H9 (cell line): ENCODE measurements around the gene TGFBRAP1. TPM values are rescaled to one million over a fixed set of nuclear protein-coding genes. Genes with fewer than 3 reads are reported as not detected.

Source experiments
- DNase-seq: peaks from one replicate; pipeline ENCODE4 v3.0.0-alpha.2; 2017
- H2AFZ ChIP-seq: one replicate; pipeline ENCODE4 v1.6.1; 2013; ENCODE audit warnings: mild to moderate bottlenecking, low read length, control low read depth, moderate library complexity
- H2AK5ac ChIP-seq: 2 replicates; pipeline ENCODE4 v1.6.1; 2013; ENCODE audit warnings: low read length, control low read depth, mixed read lengths; ENCODE audit not compliant: insufficient read length
- H2BK120ac ChIP-seq: one replicate; pipeline ENCODE4 v1.6.1; 2013; ENCODE audit warnings: low read depth, mild to moderate bottlenecking, low read length, control low read depth, inconsistent platforms; ENCODE audit not compliant: poor library complexity, severe bottlenecking
- H2BK12ac ChIP-seq: 2 replicates; pipeline ENCODE4 v1.6.1; 2013; ENCODE audit warnings: low read length, control low read depth, mixed read lengths, low read depth; ENCODE audit not compliant: insufficient read length
- H2BK15ac ChIP-seq: 2 replicates; pipeline ENCODE4 v1.6.1; 2013; ENCODE audit warnings: low read depth, low read length, control low read depth
- H2BK20ac ChIP-seq: one replicate; pipeline ENCODE4 v1.6.1; 2013; ENCODE audit warnings: low read depth, mild to moderate bottlenecking, low read length, control low read depth, inconsistent platforms; ENCODE audit not compliant: poor library complexity, severe bottlenecking
- H2BK5ac ChIP-seq: 2 replicates; pipeline ENCODE4 v1.6.1; 2013; ENCODE audit warnings: low read length, control low read depth, mixed read lengths; ENCODE audit not compliant: insufficient read length
- H3K14ac ChIP-seq: 2 replicates; pipeline ENCODE4 v1.6.1; 2013; ENCODE audit warnings: low read length, control low read depth; ENCODE audit not compliant: insufficient read depth
- H3K18ac ChIP-seq: 2 replicates; pipeline ENCODE4 v1.6.1; 2013; ENCODE audit warnings: low read depth, mild to moderate bottlenecking, mixed read lengths, low read length, control low read depth; ENCODE audit not compliant: insufficient read length
- H3K23ac ChIP-seq: 2 replicates; pipeline ENCODE4 v1.6.1; 2013; ENCODE audit warnings: low read length, control low read depth, mixed read lengths, low read depth; ENCODE audit not compliant: insufficient read length
- H3K23me2 ChIP-seq: 2 replicates; pipeline ENCODE4 v1.6.1; 2013; ENCODE audit warnings: low read depth, mild to moderate bottlenecking, mixed read lengths, low read length, control low read depth; ENCODE audit not compliant: insufficient read length, poor library complexity, severe bottlenecking
- H3K27ac ChIP-seq: 2 replicates; pipeline ENCODE4 v1.5.1; 2013; ENCODE audit warnings: low read length, control low read depth, mixed read lengths, low read depth; ENCODE audit not compliant: insufficient read length
- H3K27me3 ChIP-seq: 2 replicates; pipeline ENCODE4 v1.6.1; 2013; ENCODE audit warnings: low read length, control low read depth, inconsistent platforms; ENCODE audit not compliant: insufficient read depth
- H3K4ac ChIP-seq: 2 replicates; pipeline ENCODE4 v1.6.1; 2013; ENCODE audit warnings: low read depth, mild to moderate bottlenecking, control low read depth, inconsistent platforms, low read length, moderate library complexity
- H3K4me1 ChIP-seq: 2 replicates; pipeline ENCODE4 v1.6.1; 2013; ENCODE audit warnings: low read length, control low read depth, inconsistent platforms; ENCODE audit not compliant: insufficient read depth
- H3K4me2 ChIP-seq: 2 replicates; pipeline ENCODE4 v1.6.1; 2013; ENCODE audit warnings: low read length, control low read depth, mixed read lengths; ENCODE audit not compliant: insufficient read length, insufficient read depth
- H3K56ac ChIP-seq: 2 replicates; pipeline ENCODE4 v1.6.1; 2013; ENCODE audit warnings: low read depth, mild to moderate bottlenecking, mixed read lengths, low read length, control low read depth; ENCODE audit not compliant: insufficient read length
- H3K79me1 ChIP-seq: 2 replicates; pipeline ENCODE4 v1.6.1; 2013; ENCODE audit warnings: low read depth, mild to moderate bottlenecking, moderate library complexity, low read length, control low read depth, inconsistent platforms; ENCODE audit not compliant: insufficient read depth, poor library complexity, severe bottlenecking
- H3K79me2 ChIP-seq: 2 replicates; pipeline ENCODE4 v1.6.1; 2013; ENCODE audit warnings: low read length, control low read depth, inconsistent platforms; ENCODE audit not compliant: insufficient read depth
- H3K9ac ChIP-seq: 2 replicates; pipeline ENCODE4 v1.6.1; 2013; ENCODE audit warnings: low read length, control low read depth, mixed read lengths; ENCODE audit not compliant: insufficient read length; ENCODE audit errors: extremely low read depth
- H3K9me3 ChIP-seq: one replicate; pipeline ENCODE4 v1.6.1; 2013; ENCODE audit warnings: low read depth, low read length, inconsistent platforms; ENCODE audit not compliant: control insufficient read depth
- H3T11ph ChIP-seq: one replicate; pipeline ENCODE4 v1.6.1; 2013; ENCODE audit warnings: mild to moderate bottlenecking, low read length, control low read depth, inconsistent platforms
- H4K20me1 ChIP-seq: one replicate; pipeline ENCODE4 v1.6.1; 2013; ENCODE audit not compliant: control insufficient read depth, insufficient read length, insufficient read depth
- H4K5ac ChIP-seq: 2 replicates; pipeline ENCODE4 v1.6.1; 2013; ENCODE audit warnings: low read depth, mild to moderate bottlenecking, mixed read lengths, low read length, control low read depth; ENCODE audit not compliant: insufficient read length
- H4K8ac ChIP-seq: replicated peaks from 2 replicates; pipeline ENCODE4 v1.6.1; 2013; ENCODE audit warnings: low read length, control low read depth, mixed read lengths, low read depth; ENCODE audit not compliant: insufficient read length
- H4K91ac ChIP-seq: 2 replicates; pipeline ENCODE4 v1.6.1; 2013; ENCODE audit warnings: low read depth, mild to moderate bottlenecking, moderate library complexity, mixed read lengths, low read length, control low read depth; ENCODE audit not compliant: insufficient read length
- H3K27ac Mint-ChIP-seq, 3 experiments: 2 replicates in 2 of 3; 3 replicates in 1 of 3; pipeline ENCODE4 v1.8.0; 2020 to 2021; ENCODE audit warnings: mixed read lengths in 3 of 3, mild to moderate bottlenecking in 1 of 3, moderate library complexity in 1 of 3
- H3K27me3 Mint-ChIP-seq: 2 replicates; pipeline ENCODE4 v1.8.0; 2021; ENCODE audit warnings: low read depth, mild to moderate bottlenecking, moderate library complexity, mixed read lengths
- H3K36me3 Mint-ChIP-seq, 3 experiments: 2 replicates in 2 of 3; 3 replicates in 1 of 3; pipeline ENCODE4 v1.8.0; 2020 to 2021; ENCODE audit warnings: low read depth in 3 of 3, mixed read lengths in 3 of 3; ENCODE audit not compliant: insufficient read depth in 1 of 3
- H3K4me1 Mint-ChIP-seq, 2 experiments: 2 replicates each; pipeline ENCODE4 v1.8.0; 2020; ENCODE audit warnings: mixed read lengths in 2 of 2
- H3K4me3 Mint-ChIP-seq, 2 experiments: 2 replicates in 1 of 2; 3 replicates in 1 of 2; pipeline ENCODE4 v1.8.0; 2020 to 2021; ENCODE audit warnings: mild to moderate bottlenecking in 2 of 2, mixed read lengths in 2 of 2, moderate library complexity in 1 of 2
- H3K9me3 Mint-ChIP-seq, 2 experiments: 2 replicates in 1 of 2; 3 replicates in 1 of 2; pipeline ENCODE4 v1.8.0; 2020; ENCODE audit warnings: mild to moderate bottlenecking in 2 of 2, mixed read lengths in 2 of 2, moderate library complexity in 1 of 2
- WGBS: extraction: QIAGEN DNeasy Blood & Tissue Kit; methylation state at CpG from one replicate; pipeline ENCODE4 v1.1.7; 2013; ENCODE audit warnings: missing lambda C conversion rate, low lambda C conversion rate, mixed read lengths; ENCODE audit not compliant: insufficient read length; ENCODE audit errors: extremely low coverage; 5-methylcytosine and 5-hydroxymethylcytosine counted together
- total RNA-seq: library from RNA; stranded (reverse); gene quantifications from 2 replicates; pipeline ENCODE4 v1.2.1, GENCODE V29; 2021
- TF ChIP-seq, protein P1 (sequence below): fragments of 200-600 bp; sonication (generic); conservative IDR thresholded peaks from 3 replicates; pipeline ENCODE4 v1.8.0; 2021; ENCODE audit warnings: antibody characterized with exemption, mild to moderate bottlenecking

TGFBRAP1 gene
- total RNA-seq, 1 experiment from 2014 or later: 23.6 TPM

DNA sequence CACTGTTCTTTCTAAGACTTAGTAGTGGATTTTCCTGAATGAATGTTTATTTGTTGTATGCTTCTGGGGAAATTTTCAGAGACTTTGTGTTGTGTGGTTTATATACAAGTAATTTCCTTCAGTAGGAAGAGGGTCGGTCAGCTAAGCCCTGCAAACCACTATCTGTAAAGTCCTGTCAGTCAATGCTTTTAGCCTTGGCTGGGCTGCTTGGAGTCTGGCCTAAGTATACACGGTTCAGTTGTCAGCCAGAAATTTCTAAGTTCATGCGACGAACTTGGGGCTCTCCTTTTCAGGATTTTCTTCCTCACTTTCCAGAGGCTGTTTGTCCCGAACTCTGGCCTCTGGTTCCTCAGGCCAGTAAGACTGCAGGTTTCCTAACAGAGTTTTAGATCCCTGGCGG lies 29.1 kb upstream of the TGFBRAP1 start:
- Histone ChIP-seq H4K91ac (no peak overlapping the region), H3K9ac (no peak overlapping the region), H2BK12ac (no peak overlapping the region), H3K23ac (no peak overlapping the region), H4K5ac (no peak overlapping the region), H2AFZ (no peak overlapping the region), H4K20me1 (no peaks in the 10 kb centered on the region), H2BK15ac (no peak overlapping the region), H3K27me3 (no peaks in the 10 kb centered on the region), H3K18ac (no peak overlapping the region), H2AK5ac (no peak overlapping the region), H4K8ac (no peak overlapping the region), H3K23me2 (no peaks in the 10 kb centered on the region), H3K4me2 (no peak overlapping the region), H3K27ac (no peak overlapping the region), H3K4ac (no peak overlapping the region), H3K4me1 (no peaks in the 10 kb centered on the region), H2BK120ac (no peak overlapping the region), H3K9me3 (no peaks in the 10 kb centered on the region), H3K79me1 (no peaks in the 10 kb centered on the region), H3K79me2 (no peaks in the 10 kb centered on the region), H3K14ac (no peak overlapping the region), H3T11ph (no peak overlapping the region), H2BK20ac (no peak overlapping the region), H2BK5ac (no peak overlapping the region), H3K56ac (no peak overlapping the region)
- peaks cover 11 to 40% (median 27%) of the 10 kb centered on the region in 3 experiments; a peak in 6 of 7 replicates for H3K36me3 Mint-ChIP-seq
- DNase-seq: no peak
- no peaks in the 10 kb centered on the region for H3K27me3 Mint-ChIP-seq
- H3K9me3 Mint-ChIP-seq: no peaks in the 10 kb centered on the region
- no CpG with 5 or more reads among the region's 6 CpGs for WGBS
- no peaks in the 10 kb centered on the region for H3K4me1 Mint-ChIP-seq
- TF ChIP-seq, protein P1, sequence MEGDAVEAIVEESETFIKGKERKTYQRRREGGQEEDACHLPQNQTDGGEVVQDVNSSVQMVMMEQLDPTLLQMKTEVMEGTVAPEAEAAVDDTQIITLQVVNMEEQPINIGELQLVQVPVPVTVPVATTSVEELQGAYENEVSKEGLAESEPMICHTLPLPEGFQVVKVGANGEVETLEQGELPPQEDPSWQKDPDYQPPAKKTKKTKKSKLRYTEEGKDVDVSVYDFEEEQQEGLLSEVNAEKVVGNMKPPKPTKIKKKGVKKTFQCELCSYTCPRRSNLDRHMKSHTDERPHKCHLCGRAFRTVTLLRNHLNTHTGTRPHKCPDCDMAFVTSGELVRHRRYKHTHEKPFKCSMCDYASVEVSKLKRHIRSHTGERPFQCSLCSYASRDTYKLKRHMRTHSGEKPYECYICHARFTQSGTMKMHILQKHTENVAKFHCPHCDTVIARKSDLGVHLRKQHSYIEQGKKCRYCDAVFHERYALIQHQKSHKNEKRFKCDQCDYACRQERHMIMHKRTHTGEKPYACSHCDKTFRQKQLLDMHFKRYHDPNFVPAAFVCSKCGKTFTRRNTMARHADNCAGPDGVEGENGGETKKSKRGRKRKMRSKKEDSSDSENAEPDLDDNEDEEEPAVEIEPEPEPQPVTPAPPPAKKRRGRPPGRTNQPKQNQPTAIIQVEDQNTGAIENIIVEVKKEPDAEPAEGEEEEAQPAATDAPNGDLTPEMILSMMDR: no peak
- H3K4me3 Mint-ChIP-seq: no peak overlapping the region
- no peak overlapping the region for H3K27ac Mint-ChIP-seq
